ENCODE data around the gene NEUROD2. TPM values are rescaled to one million over a fixed set of nuclear protein-coding genes. Genes with fewer than 3 reads are reported as not detected.

The NEUROD2 gene
- total and polyA plus RNA-seq, 10 donors, result under 0.01 to 0.03 TPM; not detected in 8

- Histone ChIP-seq H3K27ac (no peak overlapping the region), H3K4me3 (no peak overlapping the region), H3K27me3 (replicated peaks in 1 of 7) (peaks cover 0 to 7% (median 2%) of the 10 kb centered on the region in 7 donors), H3K9me3 (peaks cover 0 to 11% (median 10%) of the 10 kb centered on the region in 8 donors), H3K4me1 (peaks cover 5 to 14% (median 9%) of the 10 kb centered on the region in 6 donors), H3K36me3 (peaks cover 0 to 90% (median 32%) of the 10 kb centered on the region in 6 donors)
- WGBS, 5 donors, result 91 to 95% (median 93%) methylated on average over 9 of the region's 9 CpGs
- no peak for DNase-seq
- TF ChIP-seq POLR2A (IDR thresholded peaks at IDR 0.05) (no peak), POLR2AphosphoS5 (IDR thresholded peaks at IDR 0.05) (no peak), CTCF (IDR thresholded peaks at IDR 0.05 in 8 of 11, conservative IDR thresholded peaks at IDR 0.05 in 3 of 11) (no peak)
- intact Hi-C loops (cut with DNase I; ENCODE audit: low total_unique reads), result no loop called here
Observed at GRCh38 chr17:39568702-39569101, 39.0 kb downstream of the NEUROD2 start.

- no peak overlapping the region for H3K4me3 ChIP-seq
- intact Hi-C loops (cut with DNase I; ENCODE audit: low total_unique reads), result no loop called here
- peaks cover 0 to 98% (median 32%) of the 10 kb centered on the region in 6 donors for H3K36me3 ChIP-seq
- H3K27me3 ChIP-seq (replicated peaks in 1 of 7), result no peaks in the 10 kb centered on the region
- H3K27ac ChIP-seq, result no peak overlapping the region
- DNase-seq, result no peak
- TF ChIP-seq POLR2AphosphoS5 (IDR thresholded peaks at IDR 0.05), result no peak
- TF ChIP-seq POLR2A (IDR thresholded peaks at IDR 0.05), result no peak
- no peak for TF ChIP-seq CTCF (IDR thresholded peaks at IDR 0.05 in 8 of 11, conservative IDR thresholded peaks at IDR 0.05 in 3 of 11)
- H3K9me3 ChIP-seq, result peaks cover 0 to 8% (median 6%) of the 10 kb centered on the region in 8 donors
- H3K4me1 ChIP-seq, result no peaks in the 10 kb centered on the region
- 89 to 97% (median 91%) methylated on average over 11 of the region's 11 CpGs for WGBS, 5 donors
Observed at GRCh38 chr17:39566094-39566850, 41.4 kb downstream of the NEUROD2 start.

GRCh38 chr17:39564211-39564848 lies 43.4 kb downstream of the NEUROD2 start:
- Histone ChIP-seq H3K4me1 (no peaks in the 10 kb centered on the region), H3K36me3 (peaks cover 0 to 98% (median 46%) of the 10 kb centered on the region in 6 donors)

More at GRCh38 chr17:39564211-39564848, 43.4 kb downstream of the NEUROD2 start:
- Histone ChIP-seq H3K27me3 (replicated peaks in 1 of 7) (no peaks in the 10 kb centered on the region), H3K27ac (no peak overlapping the region), H3K4me3 (no peak overlapping the region), H3K9me3 (no peaks in the 10 kb centered on the region)
- no peak for DNase-seq
- intact Hi-C loops (cut with DNase I; ENCODE audit: low total_unique reads), result no loop called here
- 86 to 92% (median 87%) methylated on average over 4 of the region's 4 CpGs for WGBS, 5 donors
- TF ChIP-seq POLR2A (IDR thresholded peaks at IDR 0.05), result no peak
- no peak for TF ChIP-seq CTCF (IDR thresholded peaks at IDR 0.05 in 8 of 11, conservative IDR thresholded peaks at IDR 0.05 in 3 of 11)
- no peak for TF ChIP-seq POLR2AphosphoS5 (IDR thresholded peaks at IDR 0.05)

Measured in spleen (tissue), 11 donors.